AG09319 (cell line): ENCODE data around the gene CBLB.

Experiments
- DNase-seq: peaks from one replicate; pipeline ENCODE4 v3.0.0-alpha.2; 2010; ENCODE audit warnings: low read depth; ENCODE audit errors: extremely low read depth
- TF ChIP-seq, protein P1 (sequence below): IDR thresholded peaks from 2 replicates; pipeline ENCODE4 v1.5.1; 2011; ENCODE audit warnings: low read depth, mild to moderate bottlenecking, inconsistent platforms, low read length, moderate library complexity

CBLB gene

GRCh38 chr3:105614288-105615030 lies 254.4 kb downstream of the CBLB start:
- TF ChIP-seq, protein P1, sequence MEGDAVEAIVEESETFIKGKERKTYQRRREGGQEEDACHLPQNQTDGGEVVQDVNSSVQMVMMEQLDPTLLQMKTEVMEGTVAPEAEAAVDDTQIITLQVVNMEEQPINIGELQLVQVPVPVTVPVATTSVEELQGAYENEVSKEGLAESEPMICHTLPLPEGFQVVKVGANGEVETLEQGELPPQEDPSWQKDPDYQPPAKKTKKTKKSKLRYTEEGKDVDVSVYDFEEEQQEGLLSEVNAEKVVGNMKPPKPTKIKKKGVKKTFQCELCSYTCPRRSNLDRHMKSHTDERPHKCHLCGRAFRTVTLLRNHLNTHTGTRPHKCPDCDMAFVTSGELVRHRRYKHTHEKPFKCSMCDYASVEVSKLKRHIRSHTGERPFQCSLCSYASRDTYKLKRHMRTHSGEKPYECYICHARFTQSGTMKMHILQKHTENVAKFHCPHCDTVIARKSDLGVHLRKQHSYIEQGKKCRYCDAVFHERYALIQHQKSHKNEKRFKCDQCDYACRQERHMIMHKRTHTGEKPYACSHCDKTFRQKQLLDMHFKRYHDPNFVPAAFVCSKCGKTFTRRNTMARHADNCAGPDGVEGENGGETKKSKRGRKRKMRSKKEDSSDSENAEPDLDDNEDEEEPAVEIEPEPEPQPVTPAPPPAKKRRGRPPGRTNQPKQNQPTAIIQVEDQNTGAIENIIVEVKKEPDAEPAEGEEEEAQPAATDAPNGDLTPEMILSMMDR, result no peak
- DNase-seq, result no peak

DNA sequence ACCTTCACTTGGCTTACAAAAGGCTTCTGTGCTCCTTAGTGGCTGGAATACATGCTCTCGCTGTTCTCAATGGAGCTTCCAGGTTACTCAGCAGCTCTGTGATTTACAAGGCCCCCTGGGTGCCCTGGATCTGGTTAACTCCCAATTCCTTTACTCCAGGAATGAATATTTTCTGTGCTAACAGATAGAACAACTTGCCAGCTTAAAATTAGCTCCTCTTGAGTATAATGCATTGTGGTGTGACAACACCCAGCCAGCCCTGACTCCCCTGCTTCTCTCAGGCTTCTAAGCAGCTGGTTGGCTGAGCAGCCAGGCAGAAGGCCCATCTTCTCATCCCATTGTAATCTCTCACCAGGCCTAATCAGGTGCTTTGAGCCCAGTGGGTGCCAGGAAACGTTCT lies 255.7 kb downstream of the CBLB start:
- TF ChIP-seq, protein P1, result no peak
- DNase-seq, result no peak

DNA sequence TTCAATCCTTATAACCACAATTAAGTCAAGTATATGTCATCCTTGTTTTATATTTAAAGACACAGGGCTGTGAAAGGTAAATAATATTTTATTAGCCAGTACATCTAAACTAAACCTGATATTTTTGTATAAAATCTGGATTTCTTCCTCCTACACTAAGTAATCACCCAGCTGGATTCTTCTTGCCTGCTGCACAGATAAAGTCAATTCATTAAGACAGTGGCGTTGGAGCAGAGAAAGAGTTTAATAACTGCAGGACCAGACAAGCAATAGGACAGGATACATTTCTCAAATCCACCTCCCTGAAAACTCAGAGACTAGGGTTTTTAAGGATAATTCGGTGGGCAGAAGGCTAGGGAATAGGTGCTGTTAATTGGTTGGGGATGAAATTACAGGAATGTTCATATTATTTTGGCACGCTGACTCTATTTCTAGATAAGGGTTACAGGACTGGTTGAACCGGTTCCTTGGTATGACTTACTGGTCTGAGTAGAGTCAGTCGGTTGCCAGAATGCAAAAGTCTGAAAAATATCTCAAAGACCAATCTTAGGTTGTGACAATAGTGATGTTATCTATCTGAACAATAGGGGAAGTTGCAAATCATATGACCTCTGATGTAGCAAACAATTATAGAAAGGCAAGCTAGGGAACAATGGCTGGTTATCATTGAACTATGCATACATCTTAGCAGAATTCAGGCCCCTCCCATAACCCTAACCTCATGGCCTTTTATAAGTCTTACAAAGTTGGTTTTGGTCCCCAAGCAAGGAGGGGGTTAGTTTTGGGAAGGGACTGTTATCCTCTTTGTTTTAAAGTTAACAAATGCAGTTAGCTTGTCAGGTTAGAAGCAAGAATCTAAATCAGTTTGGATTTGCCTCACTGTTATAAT lies 257.3 kb downstream of the CBLB start:
- DNase-seq, result no peak
- TF ChIP-seq, protein P1, result no peak

DNA sequence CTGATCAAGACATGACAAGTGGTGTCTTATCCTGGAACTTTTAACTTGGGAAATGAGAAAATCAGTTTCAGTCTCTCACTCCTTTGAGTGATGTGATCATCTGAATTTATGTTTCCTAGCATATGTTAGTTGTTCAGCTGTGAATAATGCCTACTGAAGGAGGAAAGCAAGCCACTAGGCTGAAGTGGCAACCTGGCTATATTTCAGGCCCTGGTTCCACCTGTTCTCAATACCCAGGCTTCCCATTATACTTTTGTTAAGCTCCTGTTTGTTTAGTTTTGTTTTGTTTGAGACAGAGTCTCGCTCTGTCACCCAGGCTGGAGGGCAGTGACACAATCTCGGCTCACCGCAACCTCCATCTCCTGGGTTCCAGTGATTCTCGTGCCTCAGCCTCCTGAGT lies 258.3 kb downstream of the CBLB start:
- TF ChIP-seq, protein P1, result no peak
- no peak for DNase-seq

- no peak for DNase-seq
- TF ChIP-seq, protein P1, result no peak
Observed at GRCh38 chr3:105608623-105609022, 260.2 kb downstream of the CBLB start.

DNA sequence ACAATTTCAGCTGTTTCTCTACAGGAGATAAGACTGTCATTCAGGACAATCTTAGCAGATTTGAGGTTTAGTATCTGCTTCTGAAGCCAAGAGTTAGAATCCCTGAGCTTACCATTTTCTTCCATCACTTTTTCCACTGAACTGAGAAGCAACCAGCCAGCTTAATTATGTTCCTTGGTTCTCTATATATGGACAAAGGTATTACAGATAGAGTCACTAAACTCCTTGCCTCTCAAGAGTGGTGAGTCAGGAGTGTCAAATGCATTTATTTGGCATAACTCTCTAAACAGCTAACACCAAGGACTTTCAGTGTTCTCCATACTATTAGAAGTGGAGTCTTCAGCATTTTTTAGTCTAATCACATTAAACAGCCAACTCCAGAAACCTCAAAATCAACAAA lies 262.8 kb downstream of the CBLB start:
- DNase-seq, result no peak
- TF ChIP-seq, protein P1, result no peak
